TTC549 (cell line): Measurements from ENCODE around the gene LRRC8D.

Source experiments
- FAIRE-seq: peaks from 2 replicates; lab custom pipeline; 2012; peaks lifted over from hg19 to GRCh38; lab: Jason Lieb, UNC

The LRRC8D gene

DNA sequence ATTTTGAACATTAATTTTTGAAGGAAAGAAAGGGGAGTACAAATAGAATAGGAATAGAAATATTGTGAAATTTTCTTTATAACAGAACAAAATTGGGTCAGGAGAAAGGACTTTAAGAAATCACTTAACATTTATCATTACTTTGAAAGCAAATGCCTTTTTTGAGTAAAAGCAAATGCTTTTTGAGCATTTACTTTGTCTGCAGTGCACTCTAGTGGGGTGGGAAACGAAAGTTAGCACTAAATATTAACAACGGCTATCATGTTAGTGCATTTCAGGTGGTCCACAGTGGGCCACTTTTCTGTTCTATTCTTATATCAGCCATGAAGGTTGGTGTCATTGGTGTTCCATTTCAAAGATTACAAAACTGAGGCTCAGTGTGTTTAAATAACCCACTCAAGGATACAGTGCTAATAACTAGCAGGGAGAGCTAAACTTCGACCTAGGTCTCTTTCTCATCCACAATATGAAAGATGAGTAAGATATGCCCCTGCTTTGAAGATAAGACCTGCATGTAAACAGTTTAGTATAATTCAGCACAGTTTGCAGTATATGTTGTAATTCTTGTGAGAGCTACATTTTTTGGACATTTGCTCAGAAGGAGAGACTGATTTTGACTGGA lies 13.4 kb downstream of the LRRC8D start:
- no peak for FAIRE-seq

DNA sequence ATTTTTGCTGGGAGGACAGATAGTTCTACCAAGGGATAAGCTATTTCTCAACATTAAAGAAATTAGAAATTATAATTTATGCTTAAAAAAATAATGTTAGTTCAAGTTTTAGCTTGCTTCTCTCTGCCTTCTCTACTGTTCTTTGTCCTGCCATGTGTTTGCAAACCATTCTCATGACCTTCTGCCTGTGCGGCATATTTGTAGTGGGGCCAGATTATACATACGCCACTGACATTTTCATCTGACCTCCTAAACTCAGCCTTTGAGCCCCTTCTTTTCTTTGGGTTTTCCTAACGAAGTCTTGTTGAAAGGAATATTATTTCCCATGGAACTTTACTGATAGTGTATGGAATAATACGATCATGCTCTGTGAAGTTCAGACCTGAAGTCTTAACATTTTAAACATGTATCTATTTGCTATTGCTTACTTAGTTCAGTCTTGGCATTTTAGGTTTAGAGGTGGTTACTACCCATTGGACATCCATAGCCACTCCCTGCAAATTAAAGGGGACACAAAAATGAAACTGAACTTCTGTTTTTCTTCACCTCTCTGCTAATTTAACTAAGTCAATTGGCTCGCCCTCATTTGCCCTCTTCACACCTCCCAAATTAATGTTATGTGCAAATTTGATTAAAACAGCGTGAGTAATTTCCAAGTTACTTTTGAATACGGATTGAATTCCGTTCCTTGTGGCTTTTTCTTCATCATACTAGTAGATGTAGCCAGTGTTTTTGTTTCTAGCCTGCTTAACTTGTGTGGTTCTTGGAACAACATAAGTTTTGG lies 15.6 kb downstream of the LRRC8D start:
- no peak for FAIRE-seq

DNA sequence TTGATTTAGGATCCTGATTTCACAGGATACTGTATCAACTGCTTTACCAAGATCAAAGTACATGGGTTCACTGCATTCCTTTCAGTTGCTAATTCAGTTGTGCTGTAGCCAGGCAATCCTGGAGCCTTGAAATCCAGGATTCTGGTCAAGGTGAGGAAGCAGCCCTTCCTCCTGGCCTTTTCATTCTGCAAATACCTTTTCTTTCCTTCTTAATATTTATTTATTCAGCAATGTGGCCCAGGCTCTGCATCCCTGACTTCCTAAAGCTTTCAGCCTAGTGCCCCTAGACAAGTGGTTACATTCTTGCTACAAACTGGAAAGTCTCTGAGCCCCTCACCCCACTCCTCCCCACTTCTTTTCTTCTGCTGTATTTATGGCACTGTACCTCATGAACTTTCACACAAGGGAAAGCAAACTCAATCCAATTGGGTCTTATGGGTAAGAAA lies 16.2 kb downstream of the LRRC8D start:
- FAIRE-seq = no peak

DNA sequence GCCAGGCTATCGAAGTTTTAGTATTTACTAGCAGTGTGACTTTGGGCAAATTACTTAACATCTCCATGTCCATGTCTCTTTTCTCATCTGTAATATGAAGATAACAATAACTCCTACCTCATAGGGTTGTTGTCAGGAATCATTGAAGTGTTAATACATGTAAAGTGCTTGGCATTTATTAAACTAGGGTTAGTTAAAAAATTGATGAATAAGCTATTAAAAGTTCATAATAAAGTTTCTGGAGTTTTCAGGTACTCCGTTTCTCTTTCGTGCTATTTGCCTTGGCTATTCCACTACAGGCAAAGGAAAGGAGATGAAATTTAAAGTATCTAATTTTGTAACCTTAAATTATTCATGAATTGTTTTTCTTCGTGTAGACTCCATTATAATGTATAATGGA lies 16.7 kb downstream of the LRRC8D start:
- FAIRE-seq = no peak

DNA sequence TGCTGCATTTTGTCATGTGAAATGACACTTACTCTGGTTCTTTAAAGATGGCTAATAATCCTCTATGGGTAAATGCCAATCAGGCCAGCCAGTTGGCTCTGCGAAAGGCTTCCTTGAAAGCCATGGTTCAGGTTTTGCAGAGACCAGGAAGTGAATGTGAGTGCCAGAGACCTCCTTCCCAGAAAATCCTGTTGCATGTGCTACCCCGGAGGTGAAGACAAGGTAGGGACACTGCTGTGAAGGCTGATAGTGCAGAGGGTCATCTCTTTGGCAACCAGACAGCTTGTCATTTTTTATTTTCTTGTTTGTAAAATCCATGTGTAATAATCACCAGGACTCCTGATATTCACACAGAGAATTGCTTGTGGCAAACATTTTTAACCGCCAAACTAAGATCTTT lies 18.7 kb downstream of the LRRC8D start:
- FAIRE-seq = no peak

DNA sequence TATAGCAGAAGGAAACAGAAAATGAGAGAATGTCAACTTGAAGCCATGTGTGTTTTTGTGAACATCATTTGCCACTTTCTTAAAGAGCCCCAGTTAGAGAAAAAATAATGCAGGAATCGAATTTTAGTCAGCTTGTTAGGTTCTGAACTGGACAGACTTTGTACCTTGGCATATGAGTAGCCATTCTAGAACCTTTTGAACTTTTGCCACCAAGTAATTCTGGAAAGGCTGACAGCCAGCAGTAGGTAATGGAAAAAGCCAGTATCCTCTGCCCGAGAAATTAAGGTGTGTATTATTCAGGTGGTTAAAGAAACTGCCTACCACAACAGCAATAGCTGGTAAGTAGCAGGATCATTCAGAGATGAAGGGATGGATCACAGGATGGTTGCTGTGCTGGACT lies 20.7 kb downstream of the LRRC8D start:
- no peak for FAIRE-seq

DNA sequence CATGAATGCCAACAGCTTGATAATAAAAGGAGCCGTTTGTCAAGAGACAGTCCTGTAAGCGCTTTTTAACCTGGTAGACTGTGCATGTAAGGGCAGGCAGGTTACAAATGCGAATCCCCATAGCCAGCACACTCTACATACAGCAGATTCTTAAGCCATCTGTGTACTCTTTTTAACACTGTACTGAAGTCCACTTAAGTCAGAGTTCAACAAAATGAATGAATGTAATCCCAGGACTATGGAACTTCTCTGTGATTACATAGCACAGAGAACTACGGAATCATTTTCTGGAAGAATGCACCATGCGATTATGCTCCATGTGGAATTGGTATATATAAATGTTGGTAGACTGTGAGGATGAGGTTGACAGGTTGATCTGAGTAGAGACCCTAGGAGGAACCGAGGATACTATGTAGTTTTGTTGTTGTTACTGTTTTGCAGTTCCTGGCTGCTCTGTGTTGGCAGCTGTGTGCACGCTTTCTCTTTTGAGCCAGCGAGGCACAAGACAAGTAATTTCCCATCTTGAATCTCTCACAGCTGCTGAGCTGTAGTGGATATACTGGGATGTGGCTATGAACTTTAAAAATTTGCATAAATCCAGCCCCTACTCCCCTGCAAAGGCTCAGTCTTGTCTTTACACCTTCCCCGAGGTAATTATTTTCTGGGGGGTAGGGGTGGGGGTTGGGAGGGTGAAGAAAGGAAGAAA lies 21.9 kb downstream of the LRRC8D start:
- no peak for FAIRE-seq

DNA sequence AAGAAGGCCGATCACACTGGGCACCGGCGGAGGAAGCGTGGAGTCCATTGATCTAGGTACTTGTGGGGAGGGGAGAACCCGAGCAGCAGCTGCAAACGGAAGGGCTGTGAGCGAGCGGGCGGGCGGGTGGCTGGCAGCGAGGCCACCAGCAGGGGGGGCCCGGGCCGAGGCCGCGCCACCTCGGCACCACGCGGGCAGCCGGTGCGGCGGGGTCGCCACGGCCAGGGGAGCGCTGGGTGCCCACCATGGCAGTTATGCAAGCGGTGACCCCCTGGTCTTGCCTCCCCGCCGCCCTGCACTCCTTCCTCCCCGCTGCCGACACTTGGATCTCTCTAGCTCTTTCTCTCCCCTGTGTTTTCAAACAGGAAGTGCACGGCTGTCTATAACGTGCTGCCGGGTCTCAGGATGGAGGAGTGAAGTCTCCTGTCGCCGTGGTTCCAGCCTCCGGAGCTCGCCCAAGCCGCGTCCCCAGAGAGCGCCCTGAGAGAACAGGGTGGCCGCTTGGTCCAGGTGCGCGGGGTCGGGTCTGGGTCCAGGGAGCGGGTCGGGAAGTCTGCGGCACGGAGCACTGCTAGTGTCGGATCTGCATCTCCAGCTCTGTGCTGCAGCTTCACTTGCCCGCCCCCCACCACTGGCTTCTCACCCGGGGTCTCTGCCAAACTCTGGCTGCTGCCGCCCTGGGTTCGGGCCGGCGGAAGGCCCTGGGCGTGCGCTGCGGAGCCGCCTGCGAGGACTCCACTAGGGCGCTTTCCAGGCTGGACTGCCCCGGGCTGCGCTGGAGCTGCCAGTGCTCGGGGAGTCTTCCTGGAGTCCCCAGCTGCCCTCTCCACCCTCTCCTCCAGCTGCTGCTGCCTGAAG lies 22.7 kb downstream of the LRRC8D start:
- FAIRE-seq = no peak

DNA sequence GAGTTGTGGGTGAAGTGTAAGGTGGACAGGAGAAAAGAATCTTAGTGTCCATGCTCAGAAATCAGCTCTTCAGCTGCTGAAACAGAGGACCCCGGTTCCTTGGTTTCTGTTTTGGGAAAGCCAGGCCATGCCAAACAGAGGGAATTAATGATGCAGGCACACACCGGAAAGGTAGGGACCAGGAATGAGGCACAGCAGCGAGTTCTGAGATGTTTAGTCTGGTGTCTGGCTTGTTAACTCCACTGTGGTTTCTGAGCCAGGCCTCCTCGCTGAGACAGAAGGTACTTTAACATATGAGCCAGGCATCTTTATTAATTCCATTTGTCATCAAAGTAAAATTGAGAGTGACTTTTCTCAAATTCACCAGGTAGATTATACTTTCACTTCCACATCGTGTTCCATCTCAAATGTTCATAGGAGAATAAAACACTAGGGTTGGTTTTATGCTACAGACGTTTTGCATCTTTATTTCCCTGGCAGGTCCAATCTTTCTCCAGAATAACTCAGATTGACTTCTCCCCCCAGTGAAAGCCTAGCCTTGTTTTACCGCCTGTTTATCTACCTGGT lies 23.5 kb downstream of the LRRC8D start:
- no peak for FAIRE-seq

DNA sequence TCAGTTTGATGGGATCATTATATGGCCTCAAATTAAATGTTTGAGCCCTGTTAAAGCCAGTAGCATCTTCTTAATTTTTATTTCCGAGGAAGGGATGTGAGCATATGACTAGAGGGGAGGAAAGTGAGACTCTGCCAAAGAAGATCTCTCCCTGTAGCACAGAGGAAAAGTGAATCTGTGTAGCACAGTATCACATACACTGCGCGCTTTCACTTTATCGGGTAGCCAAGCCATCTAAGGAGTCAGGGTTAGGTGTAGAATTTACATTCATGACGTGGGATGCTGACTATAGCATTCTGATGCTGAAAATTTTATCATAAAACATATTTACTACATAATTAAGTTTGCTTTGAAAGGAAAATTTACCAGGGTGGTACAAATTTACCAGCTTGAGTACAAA lies 24.0 kb downstream of the LRRC8D start:
- FAIRE-seq = no peak

DNA sequence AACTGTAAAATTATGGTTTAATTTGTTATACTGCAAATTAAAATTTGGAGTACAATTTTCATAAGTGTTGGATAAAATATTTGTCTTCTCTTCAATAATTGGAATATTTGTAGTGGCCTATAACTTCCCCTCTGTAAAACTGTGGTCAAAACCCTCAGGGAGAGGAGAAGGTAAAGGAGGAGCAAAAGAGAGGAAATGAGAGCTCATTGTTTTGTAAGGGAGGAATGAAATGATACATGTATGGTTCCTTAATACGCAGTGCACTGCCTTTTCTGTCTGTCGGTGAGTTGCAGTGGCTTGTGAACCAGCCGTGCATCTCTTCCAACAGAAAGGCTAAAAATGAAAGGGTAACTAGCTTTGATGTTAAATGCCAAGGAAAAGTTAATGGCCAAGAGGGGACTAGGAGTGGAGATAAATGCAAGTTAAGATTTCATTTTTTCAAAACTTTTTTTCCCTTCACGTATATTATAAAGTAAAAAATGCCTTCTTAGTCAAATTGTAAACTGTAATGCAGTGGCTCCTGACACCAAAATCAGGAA lies 26.4 kb downstream of the LRRC8D start:
- FAIRE-seq = no peak

DNA sequence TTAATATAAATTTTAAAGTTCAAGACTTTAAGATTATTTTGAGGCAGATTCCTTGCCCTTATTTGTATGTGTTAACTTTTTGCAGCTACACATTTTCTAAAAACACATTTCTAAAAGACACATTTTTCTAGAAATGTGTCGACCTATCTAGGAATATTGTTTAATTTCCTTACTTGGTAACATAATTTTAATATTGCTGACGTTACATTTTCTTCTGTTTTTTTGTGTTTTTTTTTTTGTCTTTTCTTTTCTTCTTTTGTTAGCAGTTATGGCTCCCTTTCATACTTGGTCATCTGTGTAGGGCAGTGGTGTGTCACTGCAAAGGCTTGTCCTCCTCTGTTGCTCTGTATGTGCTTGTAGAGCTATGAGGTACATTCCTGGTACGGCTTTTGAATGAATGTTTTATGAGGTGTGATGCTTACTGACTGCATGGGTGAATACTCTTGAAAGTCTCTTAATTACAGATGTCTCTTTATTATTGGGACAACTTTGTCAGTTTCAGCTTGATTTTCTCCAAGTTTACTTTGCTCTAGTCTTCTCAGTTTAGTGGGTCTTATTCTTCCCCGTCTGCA lies 30.1 kb downstream of the LRRC8D start:
- no peak for FAIRE-seq

DNA sequence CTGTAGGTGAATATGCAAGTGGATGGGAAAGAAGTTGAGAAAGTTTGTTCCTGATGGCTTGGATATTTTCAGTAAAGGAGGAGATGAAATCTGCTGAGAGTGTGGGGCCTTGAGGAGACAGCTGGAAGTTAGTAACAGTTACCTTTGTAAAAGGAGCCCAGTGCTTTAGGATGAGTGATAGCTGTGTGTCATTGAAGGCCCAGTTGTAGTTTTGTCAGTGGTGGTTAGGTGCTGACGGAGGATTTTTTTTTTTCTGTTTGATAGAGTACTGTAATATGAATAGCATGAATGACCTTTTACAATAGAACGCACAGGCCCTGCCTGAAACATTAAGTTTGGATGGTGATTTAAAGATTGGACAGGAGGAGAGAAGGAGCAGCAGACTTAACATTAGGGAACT lies 33.3 kb downstream of the LRRC8D start:
- FAIRE-seq = no peak

DNA sequence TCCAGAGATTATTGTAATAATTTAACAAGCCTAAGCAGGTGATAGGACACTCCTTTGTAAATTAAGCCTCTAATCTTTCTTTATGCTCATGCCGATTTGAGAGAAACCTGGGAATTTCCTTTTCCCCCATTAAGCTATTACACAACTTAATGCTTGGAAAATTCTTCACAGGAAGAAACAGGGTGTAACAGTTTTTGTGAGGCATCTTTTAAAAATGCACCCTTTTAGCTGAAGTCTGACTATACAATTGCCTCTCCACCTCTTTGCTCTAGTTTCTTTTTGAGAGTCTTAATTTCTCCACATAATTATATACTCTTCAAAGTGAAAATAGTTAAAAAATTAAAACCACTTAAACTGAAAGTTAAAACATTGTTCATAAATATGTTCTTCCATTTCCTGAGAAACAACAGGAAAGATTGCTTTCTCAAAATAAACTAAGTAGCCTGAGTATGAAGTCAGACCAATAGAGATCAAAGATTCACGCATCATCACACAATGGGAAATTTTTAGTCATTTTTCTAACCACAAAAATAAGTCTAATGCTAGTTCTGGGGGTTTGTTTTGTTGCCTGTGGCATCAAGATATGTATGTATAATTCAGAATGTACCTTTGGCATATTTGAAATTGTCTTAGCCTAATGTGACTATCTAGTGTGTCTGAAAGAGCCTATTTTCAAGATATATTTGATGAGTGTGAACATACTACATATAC lies 34.7 kb downstream of the LRRC8D start:
- no peak for FAIRE-seq

DNA sequence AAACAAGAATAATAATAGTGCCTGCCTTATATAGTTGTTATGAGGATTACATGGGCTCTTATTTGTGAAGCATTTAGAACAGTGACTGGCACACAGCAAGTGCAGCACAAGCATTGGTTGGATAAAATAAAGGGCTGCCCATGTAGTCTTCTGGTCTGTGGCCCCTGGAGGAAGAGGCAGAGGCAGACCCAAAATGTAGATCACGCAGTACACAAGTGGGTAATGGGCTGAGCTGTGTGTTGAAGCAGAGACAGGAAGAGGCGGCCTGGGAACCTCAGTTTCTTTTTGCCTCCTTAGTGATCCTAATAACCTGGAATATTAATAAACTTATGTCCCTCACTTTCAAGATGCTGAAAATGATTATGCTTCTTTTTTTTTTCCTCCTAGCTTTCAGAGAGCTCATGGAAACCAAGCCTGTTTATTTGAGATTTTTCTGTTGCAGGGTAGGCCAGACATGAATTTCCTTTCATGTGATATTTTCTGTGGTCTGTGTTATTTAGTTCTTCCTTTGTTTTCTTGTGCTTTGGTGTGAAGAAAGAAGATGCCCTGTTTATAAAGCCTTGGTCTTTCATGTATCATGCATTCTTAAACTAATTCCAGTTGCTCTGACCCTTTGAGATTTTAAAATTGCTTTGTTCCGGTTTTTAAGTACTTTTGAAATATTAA lies 42.5 kb downstream of the LRRC8D start:
- no peak for FAIRE-seq

DNA sequence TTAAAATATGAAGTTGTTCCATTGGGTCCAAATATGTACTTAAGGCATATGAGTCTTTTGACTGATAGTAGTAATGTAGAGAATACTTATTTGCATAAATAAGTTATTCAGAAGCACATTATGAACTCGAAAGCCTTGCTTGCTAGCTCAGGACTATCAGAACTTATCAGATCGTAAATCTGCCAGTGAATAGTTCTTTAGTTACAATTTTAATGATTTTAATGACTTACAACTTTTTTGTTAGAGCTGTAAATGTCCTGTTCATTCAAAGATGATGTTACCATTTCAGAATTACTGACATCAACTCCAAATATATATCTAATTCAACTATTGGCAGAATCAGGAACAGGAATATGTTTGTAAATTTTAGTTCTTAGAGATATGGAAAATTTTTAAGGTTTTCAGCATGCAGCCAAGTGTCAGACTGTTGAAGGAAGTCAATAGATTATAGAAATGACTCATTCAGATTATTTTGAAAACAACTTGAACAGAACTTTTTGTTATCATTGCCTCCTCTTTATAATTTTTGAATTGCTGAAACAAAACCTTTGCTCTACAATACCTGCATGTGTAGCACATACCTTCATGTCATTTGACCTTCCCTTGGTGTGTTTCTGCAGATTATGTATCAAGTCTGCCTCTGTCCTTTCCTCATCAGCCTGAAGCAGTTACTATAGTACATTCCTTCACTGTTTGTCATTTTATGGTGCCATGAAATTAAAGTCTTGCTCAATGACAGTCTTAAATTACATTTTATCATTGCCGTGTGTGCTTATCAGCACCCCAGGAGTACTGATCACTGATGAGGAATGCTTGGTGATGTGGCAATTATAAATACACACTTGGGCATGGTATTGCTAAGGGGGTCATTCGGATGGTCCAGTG lies 44.9 kb downstream of the LRRC8D start:
- FAIRE-seq = no peak

DNA sequence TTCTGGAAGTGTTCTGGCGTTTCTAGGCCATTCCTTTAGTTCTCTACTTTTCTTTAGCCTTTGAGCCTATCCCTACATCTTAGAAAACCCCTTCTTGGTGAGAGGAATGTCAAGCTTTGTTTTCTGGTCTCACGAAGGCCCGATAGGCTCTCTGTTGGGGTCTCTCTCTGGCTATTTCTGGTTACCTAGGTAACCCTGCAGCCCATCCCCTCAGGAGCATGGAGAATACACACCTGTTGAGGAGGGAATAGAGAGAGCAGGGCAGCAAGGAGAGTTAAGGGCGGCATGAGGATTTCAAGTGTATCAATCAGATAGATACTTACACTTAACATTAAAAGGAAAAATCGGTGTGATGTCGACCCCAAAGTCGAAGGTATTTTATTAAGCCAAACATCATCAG lies 45.7 kb downstream of the LRRC8D start:
- no peak for FAIRE-seq

DNA sequence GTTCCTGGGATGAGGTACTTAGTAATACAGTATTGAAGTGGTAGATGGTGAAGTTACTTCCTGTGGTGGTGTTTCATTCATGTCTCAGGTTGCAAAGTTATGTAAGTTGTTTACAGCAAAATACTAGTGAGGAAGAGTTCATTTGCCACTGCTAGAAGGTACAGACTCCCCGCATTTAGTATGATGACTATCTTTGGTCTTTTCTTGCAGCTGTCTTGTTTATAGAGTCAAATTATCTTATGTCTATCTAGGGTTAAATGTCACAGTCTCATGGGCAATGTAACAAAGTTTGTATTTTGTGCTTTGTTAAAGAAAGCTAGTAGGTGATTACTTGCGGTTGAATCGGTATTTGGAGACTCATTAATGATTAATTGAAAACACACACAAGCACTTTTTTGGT lies 50.2 kb downstream of the LRRC8D start:
- FAIRE-seq = no peak

DNA sequence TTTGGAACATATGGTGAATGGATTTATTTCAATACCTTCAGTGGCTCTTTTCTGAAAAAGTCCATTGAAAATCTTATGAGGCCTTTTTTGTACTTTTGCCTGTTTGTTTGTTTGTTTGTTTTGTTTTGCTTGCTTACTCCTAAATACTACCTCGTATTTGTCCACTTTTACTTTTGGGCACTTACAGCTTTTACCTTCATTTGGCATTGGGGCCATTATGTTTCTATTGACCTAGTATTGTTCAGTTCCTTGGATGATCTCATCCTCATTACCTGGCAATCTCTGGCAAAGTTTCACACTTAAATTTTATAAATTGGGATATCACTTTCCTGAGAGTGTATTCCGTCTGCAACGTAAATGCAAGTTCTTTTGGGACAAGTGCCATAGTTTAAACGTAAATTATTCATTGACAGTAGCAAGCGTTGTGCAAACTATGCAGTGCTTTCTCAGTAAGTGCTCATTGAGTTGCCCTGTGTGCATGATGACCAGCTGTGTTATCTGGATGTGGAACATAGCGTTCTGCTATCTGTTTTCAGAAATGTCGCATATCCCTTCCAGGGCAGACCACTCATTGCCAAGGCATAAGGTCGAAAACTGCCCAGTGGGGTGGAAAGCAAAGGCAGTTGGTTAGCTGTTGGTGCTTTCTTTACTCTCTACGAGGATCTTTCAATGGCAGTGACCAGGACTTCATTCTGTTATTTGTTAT lies 51.1 kb downstream of the LRRC8D start:
- FAIRE-seq = no peak
